Activated naive CD4-positive, alpha-beta T cell treated with anti-CD3 and anti-CD28 coated beads, Interleukin-2, amount 50 U/mL, for 16 hours (primary cell): ENCODE results near the gene NHERF2.

Experiments used
- DNase-seq: peaks from one replicate; pipeline ENCODE4 v3.0.0-alpha.2; 2020

The NHERF2 gene

DNA sequence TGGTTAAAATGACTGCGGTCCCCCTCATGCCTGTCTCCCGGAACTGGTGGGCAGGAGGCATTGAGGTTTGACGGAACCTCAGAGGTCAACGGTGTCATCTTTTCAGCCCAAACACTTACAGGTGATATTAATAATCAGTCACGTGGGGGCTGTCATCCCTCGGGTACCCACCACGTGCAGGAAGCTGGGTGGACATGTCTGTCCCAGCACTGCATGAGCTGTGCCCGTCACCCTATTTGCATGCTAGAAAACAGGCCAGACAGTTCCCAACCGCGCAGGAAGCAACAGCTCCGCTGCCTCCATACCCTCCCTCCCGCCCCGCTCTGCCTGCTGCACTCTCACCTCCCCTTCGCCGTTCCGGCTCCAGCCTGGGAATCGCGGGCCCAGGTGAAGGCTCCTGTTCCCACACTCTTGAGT, 35.6 kb upstream of the NHERF2 start:
- DNase-seq = no peak

DNA sequence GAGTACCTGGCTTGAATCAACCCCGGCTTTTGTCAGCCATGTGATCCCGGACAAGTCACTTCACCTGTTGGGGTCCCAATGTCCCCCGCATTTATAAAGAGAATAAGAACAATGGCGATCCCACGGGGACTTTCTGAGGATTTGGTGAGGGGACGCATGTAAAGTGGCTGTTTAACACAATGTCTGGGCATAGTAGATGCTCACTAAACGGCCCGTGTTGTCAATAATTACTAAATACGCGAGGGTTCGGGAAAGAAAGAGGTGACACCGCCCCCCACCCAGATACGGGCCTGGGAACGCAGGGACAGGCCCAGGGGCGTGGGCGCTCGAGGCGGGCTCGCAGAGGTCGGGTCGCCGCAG, 35.1 kb upstream of the NHERF2 start:
- no peak for DNase-seq

DNA sequence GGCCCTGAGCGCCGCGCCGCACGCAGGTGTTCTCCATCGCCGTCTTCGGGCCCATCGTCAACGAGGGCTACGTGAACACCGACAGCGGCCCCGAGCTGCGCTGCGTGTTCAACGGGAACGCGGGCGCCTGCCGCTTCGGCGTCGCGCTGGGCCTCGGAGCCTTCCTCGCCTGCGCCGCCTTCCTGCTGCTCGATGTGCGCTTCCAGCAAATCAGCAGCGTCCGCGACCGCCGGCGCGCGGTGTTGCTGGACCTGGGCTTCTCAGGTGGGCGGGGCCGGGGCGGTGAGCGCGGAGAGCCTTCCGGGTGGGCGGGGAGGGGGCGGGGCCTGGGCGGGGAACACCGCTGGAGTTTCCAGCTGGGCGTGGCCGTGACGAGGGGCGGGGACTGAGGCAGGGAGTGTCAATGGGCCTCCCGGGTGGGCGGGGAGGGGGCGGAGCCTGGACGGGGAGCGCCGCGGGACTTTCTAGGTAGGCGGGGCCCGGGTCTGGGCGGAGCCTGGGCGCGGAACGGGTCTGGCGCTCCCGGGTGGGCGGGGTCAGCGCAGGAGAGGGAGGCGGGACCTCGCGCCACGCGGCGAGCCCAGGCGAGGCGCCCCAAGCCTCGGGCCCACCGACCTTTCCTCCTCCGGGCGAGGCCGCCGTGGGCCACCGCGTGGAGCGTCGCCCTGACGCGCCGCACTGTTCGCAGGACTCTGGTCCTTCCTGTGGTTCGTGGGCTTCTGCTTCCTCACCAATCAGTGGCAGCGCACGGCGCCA, 34.6 kb upstream of the NHERF2 start:
- DNase-seq = peak; percentile 96

DNA sequence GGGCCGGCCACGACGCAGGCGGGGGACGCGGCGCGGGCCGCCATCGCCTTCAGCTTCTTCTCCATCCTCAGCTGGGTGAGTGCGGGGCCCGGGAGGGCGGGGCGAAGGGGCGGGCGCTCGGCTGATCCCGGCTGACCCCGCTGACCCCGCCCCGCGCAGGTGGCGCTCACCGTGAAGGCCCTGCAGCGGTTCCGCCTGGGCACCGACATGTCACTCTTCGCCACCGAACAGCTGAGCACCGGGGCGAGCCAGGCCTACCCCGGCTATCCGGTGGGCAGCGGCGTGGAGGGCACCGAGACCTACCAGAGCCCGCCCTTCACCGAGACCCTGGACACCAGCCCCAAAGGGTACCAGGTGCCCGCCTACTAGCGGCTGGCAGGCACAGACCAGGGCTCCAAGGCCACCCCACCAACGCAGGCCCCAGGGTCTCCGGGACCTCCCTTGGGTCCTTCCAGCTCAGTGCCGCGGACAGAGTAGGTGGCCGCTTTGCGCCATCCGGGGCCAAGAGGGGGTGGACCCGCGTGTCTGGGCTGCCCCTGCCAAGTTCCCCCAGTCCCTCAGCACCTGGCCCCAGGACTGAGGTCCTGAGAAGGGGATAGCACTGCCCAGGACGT, 33.9 kb upstream of the NHERF2 start:
- no peak for DNase-seq

DNA sequence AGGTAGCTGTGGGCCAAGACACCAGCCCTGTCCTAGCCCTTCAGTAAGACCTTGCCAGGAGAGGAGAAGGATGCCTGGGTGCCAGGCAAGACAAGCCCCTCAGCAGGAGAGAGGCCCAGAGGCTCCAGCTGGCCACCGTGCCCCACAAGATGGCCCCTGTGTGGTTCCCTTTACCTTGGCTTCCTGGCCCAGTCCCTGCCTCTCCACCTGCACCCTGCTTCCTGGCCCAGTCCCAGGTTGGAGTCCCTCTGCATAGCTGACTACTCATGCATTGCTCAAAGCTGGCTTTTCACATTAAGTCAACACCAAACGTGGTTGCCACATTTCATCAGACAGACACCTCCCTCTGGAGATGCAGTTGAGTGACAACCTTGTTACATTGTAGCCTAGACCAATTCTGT, 33.0 kb upstream of the NHERF2 start:
- DNase-seq = no peak

DNA sequence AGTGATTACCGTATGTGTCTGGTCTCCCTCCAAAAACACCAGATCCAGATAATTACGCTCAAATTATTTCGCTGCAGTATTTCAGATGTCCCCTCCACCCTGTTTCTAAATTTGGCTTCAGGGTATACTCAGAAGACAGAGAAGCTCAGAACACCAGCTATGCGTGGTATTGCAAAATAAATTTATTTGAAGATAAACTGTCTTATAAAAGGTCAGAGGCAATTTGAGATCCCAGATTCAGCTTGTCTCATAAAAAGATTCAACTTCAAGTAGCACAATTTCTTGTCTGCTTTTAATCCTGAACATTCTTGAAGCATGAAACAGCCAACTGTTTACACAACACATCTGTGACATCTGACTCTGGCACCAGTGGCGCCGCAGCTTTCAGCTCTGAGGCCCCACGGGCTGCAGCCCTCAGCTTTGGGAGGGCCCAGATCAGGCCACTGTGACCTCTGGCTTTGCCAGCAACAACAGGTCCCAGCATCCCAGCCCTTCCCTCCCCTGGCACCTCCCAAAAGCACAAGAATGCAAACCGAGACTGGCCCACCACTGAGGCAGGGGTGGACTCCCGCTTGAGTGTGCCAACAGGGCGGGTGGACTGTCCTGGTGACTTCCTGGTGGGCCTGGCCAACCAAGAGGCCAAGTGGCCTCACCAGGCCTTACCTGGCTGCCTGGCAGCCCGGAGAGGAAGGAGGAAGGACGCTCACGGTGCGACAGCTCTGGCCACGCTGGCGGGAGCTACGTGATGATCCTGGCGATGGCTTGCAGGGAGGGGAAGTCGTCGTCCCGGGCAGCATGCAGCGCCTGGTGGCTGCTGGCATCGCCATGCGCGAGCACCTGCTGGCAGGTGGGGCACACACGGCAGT, 29.0 kb upstream of the NHERF2 start:
- DNase-seq = no peak

DNA sequence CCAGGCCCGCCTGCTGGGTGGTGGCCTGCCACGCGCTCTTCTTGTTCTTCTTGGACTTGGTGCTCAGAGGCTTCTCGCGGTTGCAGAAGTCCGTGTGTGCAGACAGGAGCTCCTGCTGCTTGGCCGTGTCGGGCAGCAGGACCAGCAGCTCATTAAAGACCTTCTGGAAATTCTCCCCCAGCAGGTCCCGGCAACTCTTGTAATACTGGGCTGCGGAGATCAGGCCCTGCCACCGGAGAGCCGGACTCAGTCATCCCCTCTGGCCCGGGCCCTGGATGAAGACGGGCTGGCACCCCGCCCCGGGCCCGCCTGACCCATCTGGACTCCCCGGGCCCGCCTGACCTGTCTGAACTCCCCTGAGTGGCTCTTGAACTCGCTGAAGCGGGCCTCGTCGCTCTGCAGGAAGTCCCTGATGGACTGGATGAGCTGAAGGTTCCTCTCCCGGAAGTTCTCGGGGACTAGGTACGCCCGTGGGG, 28.3 kb upstream of the NHERF2 start:
- no peak for DNase-seq

DNA sequence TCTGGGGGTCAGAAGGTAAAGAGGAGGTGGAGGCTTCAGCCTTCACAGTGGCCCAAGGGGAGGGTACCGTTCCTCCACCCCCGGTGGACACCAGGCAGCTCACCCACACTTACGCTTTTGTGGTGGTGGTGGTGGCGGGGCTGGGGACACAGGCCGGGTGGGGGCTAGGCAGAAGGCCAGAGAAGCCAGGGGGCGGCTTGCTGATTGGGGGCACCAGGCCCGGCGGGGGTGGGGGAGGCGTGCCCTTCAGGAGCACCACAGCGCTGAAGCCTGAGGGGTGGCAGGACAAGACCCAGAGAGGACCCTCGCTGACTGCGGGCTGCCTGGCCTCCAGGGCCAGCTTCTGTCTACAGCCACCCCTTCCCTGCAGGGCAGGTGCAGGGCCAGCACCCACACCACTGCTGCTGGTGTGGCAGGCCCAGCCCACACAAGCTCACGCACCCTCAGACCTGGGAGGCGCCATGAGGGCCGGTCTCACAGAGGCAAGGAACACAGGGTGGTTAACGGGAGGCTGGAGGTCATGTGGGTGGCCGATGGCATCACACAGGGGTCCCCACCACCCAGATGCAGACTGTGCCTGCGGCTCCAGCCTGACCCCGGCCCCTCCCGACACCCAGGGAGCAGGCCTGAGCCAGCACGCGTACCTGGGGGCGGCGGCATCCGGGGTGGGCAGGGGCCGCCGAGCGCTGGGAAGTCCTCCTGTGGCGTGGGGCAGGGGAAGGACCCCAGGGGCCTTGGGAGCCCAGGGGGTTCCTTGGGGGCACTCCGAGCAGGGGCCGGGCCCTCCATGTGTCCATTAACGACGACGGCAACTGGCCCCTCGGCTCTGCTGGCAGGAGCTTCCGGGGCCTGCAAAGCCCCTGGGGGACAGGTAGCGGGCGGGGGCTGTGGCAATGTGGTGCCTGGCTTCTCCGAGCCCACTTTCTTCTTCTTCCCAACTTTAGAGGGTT, 27.6 kb upstream of the NHERF2 start:
- DNase-seq = no peak

DNA sequence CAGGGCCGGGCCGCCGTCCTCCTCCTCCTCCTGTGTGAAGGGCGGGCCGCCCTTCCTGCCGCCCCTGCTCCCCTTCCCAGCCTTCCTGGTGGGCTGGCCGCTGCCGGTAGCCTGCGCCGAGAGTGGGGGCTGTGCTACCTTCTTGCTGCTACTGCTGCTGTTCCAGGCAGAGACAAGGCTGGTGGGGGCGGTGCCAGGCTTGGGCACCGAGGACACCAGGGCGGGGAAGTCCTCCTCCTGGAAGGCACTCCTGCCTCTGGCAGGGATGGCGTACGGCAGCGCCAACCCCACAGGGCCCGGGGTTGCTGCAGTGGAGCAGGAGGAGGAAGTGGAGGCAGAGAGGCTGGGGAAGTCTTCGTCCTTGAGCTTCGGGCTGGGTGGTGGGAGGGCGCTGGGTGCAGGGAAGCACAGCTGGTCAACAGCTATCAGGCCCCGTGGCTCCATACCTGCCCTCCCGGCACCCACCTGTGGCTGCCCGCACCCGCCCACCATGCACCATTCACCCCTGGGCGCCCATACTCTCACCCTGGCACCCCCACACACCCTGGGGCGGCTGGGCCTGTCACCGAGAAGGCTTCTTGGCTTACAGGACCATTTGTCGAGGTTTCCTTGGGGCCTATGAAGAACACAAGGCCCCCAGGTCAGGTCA, 26.7 kb upstream of the NHERF2 start:
- no peak for DNase-seq

DNA sequence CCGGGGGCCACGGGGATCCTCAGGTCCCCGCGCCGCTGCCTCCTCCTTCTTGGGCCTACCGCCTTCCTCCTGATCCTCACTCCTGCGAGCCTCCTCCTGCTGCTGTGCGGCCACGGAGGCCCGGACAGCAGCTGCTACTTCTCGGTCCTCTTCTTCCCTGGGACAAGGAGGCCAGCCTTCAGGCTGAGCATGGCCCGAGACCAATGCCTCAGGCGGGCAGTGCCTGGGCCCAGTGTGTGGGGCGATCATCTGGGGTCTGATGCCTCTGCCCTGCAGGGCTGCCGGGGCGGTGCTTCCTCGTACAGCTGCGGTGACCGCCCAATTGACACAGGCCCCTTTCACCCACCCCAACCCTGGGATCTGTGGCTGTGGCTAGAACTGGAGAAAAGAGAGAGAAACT, 25.7 kb upstream of the NHERF2 start:
- peak; percentile 4 for DNase-seq

DNA sequence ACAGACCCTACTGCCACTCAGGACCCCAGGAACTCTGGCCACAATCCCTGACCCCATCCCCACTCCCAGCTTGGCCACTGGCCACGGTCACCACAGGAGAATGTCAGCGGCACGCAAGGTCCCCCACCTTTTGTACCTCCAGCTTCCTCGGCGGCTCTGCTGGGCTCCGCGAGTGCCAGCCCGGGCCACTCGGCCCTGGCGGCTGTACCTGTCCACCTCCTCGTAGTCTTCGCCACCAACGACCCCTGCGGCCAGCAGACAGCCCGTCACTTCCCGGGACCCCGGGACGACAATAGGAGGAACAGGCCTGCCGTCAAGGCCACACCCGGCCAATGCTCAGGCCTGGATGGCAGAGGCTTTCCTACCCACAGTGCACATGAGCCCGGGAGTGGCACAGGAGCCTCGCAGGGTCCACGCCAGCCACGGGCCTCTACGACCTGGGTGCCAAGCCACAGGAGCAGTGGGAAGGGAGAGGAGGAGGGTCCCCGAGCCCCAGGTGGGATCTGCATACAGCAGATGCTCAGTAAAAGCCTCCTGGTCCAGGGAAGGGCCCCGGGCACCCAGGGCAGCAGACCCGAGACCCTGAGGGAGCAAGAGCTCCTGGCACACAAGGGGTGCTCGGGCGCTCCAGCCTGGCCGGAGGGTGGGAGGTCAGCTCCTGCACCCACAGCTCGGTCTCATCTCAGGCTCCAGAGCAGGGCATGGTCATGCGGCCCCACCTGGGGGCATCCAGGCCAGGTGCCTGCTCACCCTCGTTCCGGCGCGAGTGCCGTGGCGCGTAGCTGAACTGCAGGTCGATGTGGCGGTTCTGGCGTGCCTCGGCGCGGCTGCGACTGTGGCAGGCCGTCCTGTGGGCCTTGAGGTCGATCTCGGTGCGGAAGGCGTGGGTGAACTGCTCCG, 25.0 kb upstream of the NHERF2 start:
- peak; percentile 4 for DNase-seq

DNA sequence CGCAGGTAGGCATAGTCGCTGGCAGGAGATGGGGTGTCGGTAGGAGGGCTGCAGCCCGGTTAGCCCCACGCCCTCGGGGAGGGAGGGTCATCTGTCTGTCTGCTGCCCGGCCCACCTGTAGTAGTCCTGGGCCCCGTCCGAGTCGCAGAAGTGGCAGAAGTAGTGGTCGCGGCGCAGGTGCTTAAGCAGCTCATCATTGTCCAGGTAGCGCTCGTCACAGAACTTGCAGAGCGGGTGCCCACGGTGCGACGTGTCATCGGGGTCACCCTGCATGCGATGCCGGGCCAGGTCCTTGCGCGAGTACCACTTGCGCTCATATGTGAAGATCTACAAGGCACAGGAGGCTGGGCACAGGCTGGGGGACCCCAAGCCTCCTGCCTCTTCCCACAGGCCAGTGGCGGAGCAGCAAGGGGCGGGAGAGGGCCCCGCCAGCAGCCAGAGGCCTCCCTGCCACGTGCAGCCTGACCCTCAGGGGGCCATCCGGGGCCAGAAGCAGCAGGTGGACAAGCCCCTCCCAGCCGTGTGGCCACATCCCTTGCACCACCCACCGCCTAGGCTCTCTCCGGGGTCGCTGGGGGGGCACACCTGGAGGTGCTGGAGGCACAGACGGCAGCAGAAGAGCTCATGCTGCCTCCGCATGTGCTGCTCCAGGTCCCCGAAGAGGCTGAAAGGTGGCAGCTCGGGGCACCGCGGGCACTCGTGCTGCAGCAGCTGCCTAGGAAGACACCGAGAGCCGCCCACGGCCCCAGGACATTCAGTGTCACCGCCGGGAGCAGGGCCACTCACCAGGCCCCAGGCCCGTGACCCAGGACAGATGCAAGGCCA, 24.1 kb upstream of the NHERF2 start:
- DNase-seq = no peak

DNA sequence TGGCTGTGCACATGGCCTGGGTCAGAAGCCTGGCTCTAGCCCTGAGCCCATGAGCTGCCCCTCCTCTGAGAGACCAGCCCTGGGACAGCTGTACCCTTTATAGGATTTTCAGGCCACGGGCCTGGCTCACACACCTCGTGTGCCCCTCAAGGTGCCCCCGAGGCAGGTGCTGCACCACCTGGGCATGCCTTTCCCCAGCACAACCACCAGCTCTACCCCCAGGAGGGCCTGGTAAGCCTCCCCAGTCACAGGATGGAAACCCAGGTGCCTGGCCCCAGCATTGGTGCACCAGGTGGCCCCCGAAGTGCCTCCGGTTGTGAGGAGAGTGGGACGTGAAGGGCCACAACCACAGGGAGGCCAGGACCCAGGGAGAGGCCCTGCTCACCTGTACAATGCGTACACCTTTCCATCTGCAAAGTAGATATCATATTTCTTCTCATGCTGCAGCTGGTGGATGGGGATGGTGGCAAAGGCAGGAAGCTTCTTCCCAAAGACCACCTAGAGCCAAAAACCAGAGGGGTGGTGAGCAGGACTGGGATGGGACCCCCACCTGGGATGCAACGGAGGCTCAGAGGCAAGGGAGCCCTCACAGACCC, 23.4 kb upstream of the NHERF2 start:
- no peak for DNase-seq

DNA sequence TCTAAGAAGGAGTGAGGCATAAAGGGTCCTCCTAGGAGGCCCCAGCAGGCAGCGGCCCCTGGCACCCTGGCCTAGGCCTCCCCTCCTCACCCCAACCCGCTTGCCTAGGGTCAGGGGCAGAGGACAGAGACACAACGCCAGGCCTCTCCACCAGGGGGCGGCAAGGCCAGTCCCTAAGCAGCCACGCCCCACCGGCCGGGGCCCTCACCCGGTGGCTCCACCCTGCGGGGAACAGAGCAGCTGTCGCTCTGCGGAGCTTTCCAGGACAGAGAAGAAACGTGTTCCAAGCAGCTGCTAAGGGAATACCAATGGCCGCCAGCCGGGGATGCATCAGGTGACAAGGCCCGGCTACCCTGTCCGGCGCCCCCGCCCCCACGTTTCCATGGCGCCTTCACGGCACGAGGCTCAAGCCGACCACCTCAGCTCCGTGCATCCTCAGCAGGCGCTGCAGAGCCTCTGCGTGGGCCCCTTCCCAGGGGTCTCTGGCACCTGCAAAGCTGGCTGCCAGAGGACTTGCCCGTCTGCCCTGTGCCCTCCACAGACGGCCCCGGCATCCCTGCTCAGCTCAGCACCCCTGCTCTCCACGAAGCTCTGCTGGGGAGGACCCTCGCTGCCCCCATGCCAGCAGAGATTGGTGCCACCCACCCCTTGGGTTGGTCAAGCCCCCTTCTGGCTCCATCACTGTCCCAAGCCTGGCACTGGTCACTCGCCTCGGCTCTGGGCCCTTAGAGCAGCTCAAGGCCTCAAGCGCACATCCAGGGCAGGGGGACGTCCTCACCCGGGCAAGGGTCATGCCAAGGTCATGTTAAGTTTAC, 22.7 kb upstream of the NHERF2 start:
- peak; percentile 90 for DNase-seq

DNA sequence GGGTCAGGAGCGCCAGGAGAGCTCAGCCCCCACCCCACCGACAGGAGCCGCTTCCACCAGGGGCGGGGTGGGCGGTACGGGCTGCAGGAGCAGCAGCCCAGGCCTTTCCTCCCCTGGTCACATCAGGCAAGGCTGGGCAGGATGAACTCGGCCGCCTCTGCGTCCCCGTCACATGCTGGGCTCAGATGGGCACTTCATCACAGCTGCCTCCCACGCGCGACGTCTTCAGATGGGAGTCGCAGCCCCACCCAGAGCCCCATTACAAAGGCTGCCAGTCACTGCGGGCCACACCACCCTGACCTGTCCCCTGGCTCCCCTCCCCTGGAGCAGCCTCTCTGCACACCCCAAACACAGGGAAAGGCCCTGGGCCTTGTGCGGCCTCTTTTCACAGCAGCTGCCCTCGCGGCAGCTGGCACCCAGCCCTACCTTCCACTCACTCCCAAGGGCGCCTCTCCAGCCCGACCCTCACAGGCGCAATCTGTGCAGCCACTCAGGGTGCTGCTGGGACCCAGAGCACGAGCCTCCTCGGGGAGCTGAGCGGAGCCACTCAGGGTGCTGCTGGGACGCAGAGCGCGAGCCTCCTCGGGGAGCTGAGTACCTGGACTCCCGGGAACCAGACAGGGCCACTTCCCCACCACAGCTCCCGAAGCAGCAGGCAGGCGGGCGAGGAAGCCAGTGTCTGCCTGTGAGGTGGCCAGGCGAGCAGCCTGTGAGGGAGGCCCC, 21.7 kb upstream of the NHERF2 start:
- no peak for DNase-seq

DNA sequence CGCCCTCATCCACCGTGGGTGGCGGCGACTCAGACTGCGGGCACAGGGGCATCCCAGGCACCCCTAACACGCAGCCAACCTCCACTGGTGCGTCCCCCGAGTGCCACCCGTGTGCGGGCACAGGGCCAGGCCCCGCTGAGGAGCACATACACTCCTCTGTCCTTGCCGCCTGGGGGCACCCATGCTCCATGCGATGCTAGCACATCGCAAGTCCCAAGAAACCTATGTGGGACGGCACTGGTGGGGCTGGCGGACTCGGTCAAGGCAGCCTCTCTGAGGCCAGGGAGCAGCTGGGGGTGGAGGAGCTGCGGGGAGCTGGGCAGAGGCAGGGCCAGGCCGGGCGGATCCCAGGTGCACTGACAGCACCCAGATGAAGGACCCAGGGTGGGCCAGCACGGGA, 21.1 kb upstream of the NHERF2 start:
- DNase-seq = no peak

DNA sequence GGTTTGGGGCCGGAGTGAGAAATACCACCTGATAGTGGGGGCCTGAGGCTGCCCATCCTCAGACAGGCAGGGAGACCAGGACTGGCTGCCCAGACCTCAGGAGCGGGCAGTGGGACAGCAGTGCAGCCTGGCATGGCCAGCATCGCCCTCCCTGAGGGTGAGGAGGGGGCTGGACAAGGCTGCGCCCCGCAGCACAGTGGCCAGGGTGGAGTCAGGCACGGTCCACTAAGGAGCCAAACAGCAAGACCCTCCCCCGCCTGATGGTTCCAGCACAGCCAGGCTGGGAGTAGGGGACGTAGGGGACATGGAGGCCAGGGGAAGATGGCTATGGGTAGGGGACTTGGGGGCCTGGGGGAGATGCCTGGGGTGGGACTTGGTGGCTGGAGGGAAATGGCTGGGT, 20.4 kb upstream of the NHERF2 start:
- no peak for DNase-seq
